K562 (cell line): Measurements from ENCODE around the gene RNPEPL1. TPM values are rescaled to one million over a fixed set of nuclear protein-coding genes. Genes with fewer than 3 reads are reported as not detected.

Experiments
- CC2D1A ChIP-seq: fragments of 450-650 bp; IDR thresholded peaks from 2 replicates; pipeline ENCODE4 v1.6.1; 2017; ENCODE audit warnings: mild to moderate bottlenecking
- ERF ChIP-seq: fragments of 450-650 bp; formaldehyde crosslinking; IDR thresholded peaks from 2 replicates; pipeline ENCODE4 v1.4.0; 2020; ENCODE audit warnings: mild to moderate bottlenecking, mixed read lengths
- EWSR1 ChIP-seq: fragments of 450-650 bp; IDR thresholded peaks from 2 replicates; pipeline ENCODE4 v1.6.1; 2018; ENCODE audit warnings: borderline replicate concordance, mild to moderate bottlenecking, low read depth, moderate library complexity; ENCODE audit not compliant: partially characterized antibody
- FOS ChIP-seq: IDR thresholded peaks from 3 replicates; pipeline ENCODE4 v1.6.1; 2011; ENCODE audit not compliant: insufficient read length; ENCODE audit errors: extremely low read depth
- HOXB6 ChIP-seq: fragments of 250-450 bp; sonication (Bioruptor Pico); IDR thresholded peaks from 2 replicates; pipeline ENCODE4 v1.5.1; 2022; ENCODE audit warnings: mild to moderate bottlenecking, borderline replicate concordance
- MAFK ChIP-seq: IDR thresholded peaks from 2 replicates; pipeline ENCODE4 v1.6.1; 2011; ENCODE audit warnings: low read length, improper control_type of control experiment
- NR2C1 ChIP-seq, 2 experiments: fragments of 450-650 bp; IDR thresholded peaks; 2 replicates each; pipeline ENCODE4 v1.6.1; 2017; ENCODE audit warnings: mild to moderate bottlenecking in 2 of 2, antibody characterized with exemption in 1 of 2, inconsistent platforms in 1 of 2, missing compliant biosample characterization in 1 of 2, missing genetic modification characterization in 1 of 2
- NUFIP1 ChIP-seq: fragments of 450-650 bp; IDR thresholded peaks from 2 replicates; pipeline ENCODE4 v1.6.1; 2018; ENCODE audit not compliant: partially characterized antibody
- SAFB2 ChIP-seq: fragments of 200-400 bp; formaldehyde crosslinking; IDR thresholded peaks from 2 replicates; pipeline ENCODE4 v1.6.1; 2018; ENCODE audit warnings: borderline replicate concordance, low read length, low read depth, moderate library complexity; ENCODE audit not compliant: severe bottlenecking
- YBX1 ChIP-seq: fragments of 450-650 bp; IDR thresholded peaks from 2 replicates; pipeline ENCODE4 v1.7.1; 2016; ENCODE audit warnings: mild to moderate bottlenecking
- ZNF165 ChIP-seq: fragments of 250-450 bp; sonication (Bioruptor Pico); IDR thresholded peaks from 2 replicates; pipeline ENCODE4 v1.4.0; 2020; ENCODE audit warnings: borderline replicate concordance
- ZNF561 ChIP-seq: fragments of 450-650 bp; formaldehyde crosslinking; conservative IDR thresholded peaks from 2 replicates; pipeline ENCODE4 v1.4.0; 2020; ENCODE audit warnings: mild to moderate bottlenecking, moderate library complexity
- polyA plus RNA-seq, 8 experiments: library from polyadenylated mRNA; depleted of rRNA in 4 of 8; stranded (reverse) in 5 of 8; unstranded in 3 of 8; fragments of >200 nt; fragmentation: Nextera tagmentation in 2 of 8; fragmentation: Illumina TruSeq in 1 of 8; extraction: Ambion mirVana in 2 of 8; extraction: Trizol in 1 of 8; gene quantifications; 2 replicates each; pipeline versions ENCODE4 v1.2.1 to v1.2.3, GENCODE V29; 2011 to 2014; ENCODE audit warnings: inconsistent platforms in 1 of 8, missing spikeins in 1 of 8
- total RNA-seq, 7 experiments: library from RNA; depleted of rRNA in 6 of 7; stranded (reverse); fragments of >200 nt in 6 of 7; fragmentation: Illumina TruSeq in 2 of 7; extraction: Trizol in 2 of 7; gene quantifications; 2 replicates each; pipeline versions ENCODE4 v1.2.1 to v1.2.3, GENCODE V29; 2011 to 2021; ENCODE audit warnings: low replicate concordance in 1 of 7
- TF ChIP-seq, protein P1 (sequence below): sonication (generic); formaldehyde crosslinking; IDR thresholded peaks from 2 replicates; pipeline ENCODE4 v1.8.1; 2022; ENCODE audit warnings: missing genetic modification reagents
- TF ChIP-seq, protein P2 (sequence below): fragments of 450-650 bp; IDR thresholded peaks from 2 replicates; pipeline ENCODE4 v1.6.1; 2017; ENCODE audit warnings: mild to moderate bottlenecking, moderate library complexity
- TF ChIP-seq, protein P3 (sequence below): fragments of 450-650 bp; IDR thresholded peaks from 2 replicates; pipeline ENCODE4 v1.6.1; 2016; ENCODE audit warnings: low read depth, mild to moderate bottlenecking, moderate library complexity
- TF ChIP-seq, protein P4 (sequence below): fragments of 450-650 bp; formaldehyde crosslinking; IDR thresholded peaks from 2 replicates; pipeline ENCODE4 v1.4.0; 2020; ENCODE audit warnings: mild to moderate bottlenecking, moderate library complexity
- TF ChIP-seq, protein P5 (sequence below): fragments of 450-650 bp; IDR thresholded peaks from 2 replicates; pipeline ENCODE4 v1.6.1; 2016; ENCODE audit warnings: missing biosample characterization, missing genetic modification characterization

The RNPEPL1 gene
- total and polyA plus RNA-seq, 9 of the 15 experiments (the other 6 are each of a cell fraction or from before 2014, with no cell fraction given) = 0.07 to 38.7 (median 5.6) TPM

DNA sequence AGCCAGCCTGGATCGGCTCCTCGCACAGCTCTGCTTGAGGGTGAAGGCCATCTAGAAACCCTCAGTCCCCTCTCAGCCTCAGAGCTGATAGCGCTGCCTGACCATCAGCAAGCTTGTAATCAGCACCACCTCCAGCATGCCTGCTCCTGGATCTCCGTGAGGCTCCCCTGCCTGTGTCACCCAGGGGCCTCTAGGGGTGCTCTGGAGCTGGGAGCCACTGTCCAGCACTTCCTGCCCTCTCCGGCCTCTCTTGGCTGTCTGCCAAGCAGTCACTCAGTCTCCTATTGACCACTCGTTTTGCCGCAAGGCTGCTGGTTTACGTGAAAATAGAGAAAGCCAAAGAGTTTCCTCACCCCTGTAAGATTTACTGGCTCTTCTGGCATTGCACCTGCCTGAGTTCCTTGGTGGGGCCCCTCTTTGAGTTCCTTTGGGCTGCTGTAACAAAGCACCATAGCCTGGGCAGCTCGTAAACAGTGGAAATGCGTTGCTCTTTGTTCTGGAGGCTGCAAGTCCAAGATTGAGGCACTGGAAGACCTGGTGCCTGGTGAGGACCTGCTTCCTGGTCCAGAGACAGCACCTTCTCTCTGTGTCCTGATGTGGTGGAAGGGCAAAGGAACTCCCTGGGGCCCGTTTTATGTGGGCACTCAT is 36.1 kb downstream of the RNPEPL1 start (continued):
- TF ChIP-seq, protein P1, sequence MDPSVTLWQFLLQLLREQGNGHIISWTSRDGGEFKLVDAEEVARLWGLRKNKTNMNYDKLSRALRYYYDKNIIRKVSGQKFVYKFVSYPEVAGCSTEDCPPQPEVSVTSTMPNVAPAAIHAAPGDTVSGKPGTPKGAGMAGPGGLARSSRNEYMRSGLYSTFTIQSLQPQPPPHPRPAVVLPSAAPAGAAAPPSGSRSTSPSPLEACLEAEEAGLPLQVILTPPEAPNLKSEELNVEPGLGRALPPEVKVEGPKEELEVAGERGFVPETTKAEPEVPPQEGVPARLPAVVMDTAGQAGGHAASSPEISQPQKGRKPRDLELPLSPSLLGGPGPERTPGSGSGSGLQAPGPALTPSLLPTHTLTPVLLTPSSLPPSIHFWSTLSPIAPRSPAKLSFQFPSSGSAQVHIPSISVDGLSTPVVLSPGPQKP (CRISPR knock-in tag) = no peak
- TF ChIP-seq NR2C1 (IDR thresholded peaks at IDR 0.05) (no peak), NR2C1 (tag; IDR thresholded peaks at IDR 0.05) (no peak), EWSR1 (no peak), ZNF165 (CRISPR knock-in tag) (no peak), ZNF561 (CRISPR knock-in tag) (no peak), HOXB6 (no peak), YBX1 (no peak), MAFK (no peak), ERF (CRISPR knock-in tag) (no peak), SAFB2 (no peak), CC2D1A (peak; percentile 75; the same call in 1 of the 2 replicates), NUFIP1 (no peak), FOS (no peak)
- TF ChIP-seq, protein P2, sequence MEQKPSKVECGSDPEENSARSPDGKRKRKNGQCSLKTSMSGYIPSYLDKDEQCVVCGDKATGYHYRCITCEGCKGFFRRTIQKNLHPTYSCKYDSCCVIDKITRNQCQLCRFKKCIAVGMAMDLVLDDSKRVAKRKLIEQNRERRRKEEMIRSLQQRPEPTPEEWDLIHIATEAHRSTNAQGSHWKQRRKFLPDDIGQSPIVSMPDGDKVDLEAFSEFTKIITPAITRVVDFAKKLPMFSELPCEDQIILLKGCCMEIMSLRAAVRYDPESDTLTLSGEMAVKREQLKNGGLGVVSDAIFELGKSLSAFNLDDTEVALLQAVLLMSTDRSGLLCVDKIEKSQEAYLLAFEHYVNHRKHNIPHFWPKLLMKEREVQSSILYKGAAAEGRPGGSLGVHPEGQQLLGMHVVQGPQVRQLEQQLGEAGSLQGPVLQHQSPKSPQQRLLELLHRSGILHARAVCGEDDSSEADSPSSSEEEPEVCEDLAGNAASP = no peak
- TF ChIP-seq, protein P3, sequence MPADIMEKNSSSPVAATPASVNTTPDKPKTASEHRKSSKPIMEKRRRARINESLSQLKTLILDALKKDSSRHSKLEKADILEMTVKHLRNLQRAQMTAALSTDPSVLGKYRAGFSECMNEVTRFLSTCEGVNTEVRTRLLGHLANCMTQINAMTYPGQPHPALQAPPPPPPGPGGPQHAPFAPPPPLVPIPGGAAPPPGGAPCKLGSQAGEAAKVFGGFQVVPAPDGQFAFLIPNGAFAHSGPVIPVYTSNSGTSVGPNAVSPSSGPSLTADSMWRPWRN = no peak
- TF ChIP-seq, protein P4, sequence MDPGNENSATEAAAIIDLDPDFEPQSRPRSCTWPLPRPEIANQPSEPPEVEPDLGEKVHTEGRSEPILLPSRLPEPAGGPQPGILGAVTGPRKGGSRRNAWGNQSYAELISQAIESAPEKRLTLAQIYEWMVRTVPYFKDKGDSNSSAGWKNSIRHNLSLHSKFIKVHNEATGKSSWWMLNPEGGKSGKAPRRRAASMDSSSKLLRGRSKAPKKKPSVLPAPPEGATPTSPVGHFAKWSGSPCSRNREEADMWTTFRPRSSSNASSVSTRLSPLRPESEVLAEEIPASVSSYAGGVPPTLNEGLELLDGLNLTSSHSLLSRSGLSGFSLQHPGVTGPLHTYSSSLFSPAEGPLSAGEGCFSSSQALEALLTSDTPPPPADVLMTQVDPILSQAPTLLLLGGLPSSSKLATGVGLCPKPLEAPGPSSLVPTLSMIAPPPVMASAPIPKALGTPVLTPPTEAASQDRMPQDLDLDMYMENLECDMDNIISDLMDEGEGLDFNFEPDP (CRISPR knock-in tag) = no peak
- TF ChIP-seq, protein P5, sequence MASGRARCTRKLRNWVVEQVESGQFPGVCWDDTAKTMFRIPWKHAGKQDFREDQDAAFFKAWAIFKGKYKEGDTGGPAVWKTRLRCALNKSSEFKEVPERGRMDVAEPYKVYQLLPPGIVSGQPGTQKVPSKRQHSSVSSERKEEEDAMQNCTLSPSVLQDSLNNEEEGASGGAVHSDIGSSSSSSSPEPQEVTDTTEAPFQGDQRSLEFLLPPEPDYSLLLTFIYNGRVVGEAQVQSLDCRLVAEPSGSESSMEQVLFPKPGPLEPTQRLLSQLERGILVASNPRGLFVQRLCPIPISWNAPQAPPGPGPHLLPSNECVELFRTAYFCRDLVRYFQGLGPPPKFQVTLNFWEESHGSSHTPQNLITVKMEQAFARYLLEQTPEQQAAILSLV (tag) = no peak
